Germinal center (tissue), 1 donor: ENCODE results near the gene FAM111B.

ENCODE experiments used
- DNase-seq: peaks from one replicate; pipeline ENCODE4 v3.0.0; 2012; ENCODE audit warnings: mixed read lengths, low spot score

FAM111B gene

GRCh38 chr11:59157433-59157832, 50.4 kb downstream of the FAM111B start:
- DNase-seq = no peak

- peak; percentile 73 for DNase-seq
These were observed 51.4 kb downstream of the FAM111B start for GRCh38 chr11:59158206-59159068.

GRCh38 chr11:59164028-59164427, 57.0 kb downstream of the FAM111B start:
- DNase-seq = no peak

GRCh38 chr11:59171508-59172322, 64.7 kb downstream of the FAM111B start, which contains the start of gene DTX4:
DTX4 (plus strand) TSS chr11:59172132; CDS start chr11:59172596, 464 bp downstream.
- DNase-seq = peak; percentile 87

GRCh38 chr11:59172345-59173079, 65.5 kb downstream of the FAM111B start:
- peak; percentile 67 for DNase-seq

GRCh38 chr11:59173080-59173963, 66.3 kb downstream of the FAM111B start:
- DNase-seq = no peak

GRCh38 chr11:59173964-59174663, 67.1 kb downstream of the FAM111B start:
- DNase-seq = no peak

- no peak for DNase-seq
These were observed 67.6 kb downstream of the FAM111B start for GRCh38 chr11:59174664-59175033.

- DNase-seq = no peak
These were observed 68.1 kb downstream of the FAM111B start for GRCh38 chr11:59175091-59175501.

- no peak for DNase-seq
These were observed 69.3 kb downstream of the FAM111B start for GRCh38 chr11:59176330-59176729.
